OCI-LY1 (cell line): ENCODE results near the gene UFD1.

ENCODE experiments used
- H2AFZ ChIP-seq: fragments of 200-600 bp; sonication (generic), shearing (Covaris generic); 2 replicates; pipeline ENCODE4 v1.6.0; 2014; ENCODE audit warnings: antibody characterized with exemption, mild to moderate bottlenecking, low read length
- H3F3A ChIP-seq: fragments of 200-600 bp; sonication (generic), shearing (Covaris generic); 2 replicates; pipeline ENCODE4 v1.6.0; 2014; ENCODE audit warnings: mild to moderate bottlenecking, antibody characterized with exemption, low read length, moderate library complexity; ENCODE audit not compliant: insufficient read depth
- H3K27ac ChIP-seq: fragments of 200-600 bp; sonication (generic); 2 replicates; pipeline ENCODE4 v1.5.1; 2014; ENCODE audit warnings: low read length, mixed run types, mild to moderate bottlenecking, low read depth; ENCODE audit not compliant: poor library complexity, severe bottlenecking
- H3K27me3 ChIP-seq: fragments of 200-600 bp; sonication (generic); 2 replicates; pipeline ENCODE4 v1.6.0; 2014; ENCODE audit warnings: antibody characterized with exemption, mild to moderate bottlenecking, low read length, moderate library complexity; ENCODE audit not compliant: insufficient read depth
- H3K36me3 ChIP-seq: fragments of 200-600 bp; sonication (generic); 2 replicates; pipeline ENCODE4 v1.6.1; 2014; ENCODE audit warnings: mild to moderate bottlenecking, antibody characterized with exemption, low read length, moderate library complexity, mixed read lengths; ENCODE audit not compliant: insufficient read depth
- H3K4me1 ChIP-seq: fragments of 200-600 bp; sonication (generic); 2 replicates; pipeline ENCODE4 v1.5.1; 2014; ENCODE audit warnings: mild to moderate bottlenecking, low read length, moderate library complexity; ENCODE audit not compliant: insufficient read depth, severe bottlenecking
- H3K4me2 ChIP-seq: fragments of 200-600 bp; sonication (generic), shearing (Covaris generic); 2 replicates; pipeline ENCODE4 v1.6.1; 2014; ENCODE audit warnings: low read length
- H3K4me3 ChIP-seq: fragments of 200-600 bp; sonication (generic); 2 replicates; pipeline ENCODE4 v1.5.1; 2014; ENCODE audit warnings: low read length, low read depth, mild to moderate bottlenecking, mixed read lengths; ENCODE audit not compliant: poor library complexity, severe bottlenecking
- H3K79me2 ChIP-seq: fragments of 200-600 bp; shearing (Covaris generic); 2 replicates; pipeline ENCODE4 v1.6.1; 2016; ENCODE audit warnings: mixed run types, low read length, mixed read lengths; ENCODE audit not compliant: insufficient read depth
- H3K9ac ChIP-seq: fragments of 200-600 bp; sonication (generic), shearing (Covaris generic); 2 replicates; pipeline ENCODE4 v1.6.1; 2014; ENCODE audit warnings: mild to moderate bottlenecking, low read length, mixed read lengths
- H3K9me2 ChIP-seq: fragments of 200-600 bp; sonication (generic), shearing (Covaris generic); 2 replicates; pipeline ENCODE4 v1.6.1; 2014; ENCODE audit warnings: low read depth, mild to moderate bottlenecking, low read length, mixed read lengths
- H3K9me3 ChIP-seq: fragments of 200-600 bp; shearing (Covaris generic); 2 replicates; pipeline ENCODE4 v1.6.1; 2014; ENCODE audit warnings: low read length, mixed read lengths
- H4K20me1 ChIP-seq: fragments of 200-600 bp; sonication (generic), shearing (Covaris generic); 2 replicates; pipeline ENCODE4 v1.6.0; 2016; ENCODE audit warnings: mild to moderate bottlenecking, low read length; ENCODE audit not compliant: insufficient read depth
- CTCF ChIP-seq: fragments of 200-600 bp; sonication (generic), shearing (Covaris generic); IDR thresholded peaks from 2 replicates; pipeline ENCODE4 v1.5.1; 2017; ENCODE audit warnings: mild to moderate bottlenecking, antibody characterized with exemption, low read length, moderate library complexity, mixed read lengths
- EZH2 ChIP-seq: fragments of 200-600 bp; sonication (generic), shearing (Covaris generic); IDR thresholded peaks from 2 replicates; pipeline ENCODE4 v1.8.0; 2017; ENCODE audit warnings: borderline replicate concordance, mixed run types, mild to moderate bottlenecking, antibody characterized with exemption, low read length, moderate library complexity, mixed read lengths

The UFD1 gene

GRCh38 chr22:19508024-19508776, 29.2 kb upstream of the UFD1 start:
- H3K4me2 ChIP-seq: no peak overlapping the region
- no peak overlapping the region for H3K27ac ChIP-seq
- no peaks in the 10 kb centered on the region for H3K9me3 ChIP-seq
- no peaks in the 10 kb centered on the region for H3K79me2 ChIP-seq
- no peaks in the 10 kb centered on the region for H3K9me2 ChIP-seq
- TF ChIP-seq CTCF (no peak), EZH2 (no peak)
- no peak overlapping the region for H3K4me3 ChIP-seq
- H3K9ac ChIP-seq: no peak overlapping the region
- H3K4me1 ChIP-seq: no peaks in the 10 kb centered on the region
- no peaks in the 10 kb centered on the region for H3F3A ChIP-seq
- H2AFZ ChIP-seq: no peak overlapping the region
- no peaks in the 10 kb centered on the region for H3K27me3 ChIP-seq
- peaks cover 67% of the 10 kb centered on the region for H3K36me3 ChIP-seq
- H4K20me1 ChIP-seq: no peaks in the 10 kb centered on the region

- Histone ChIP-seq H3K4me1 (no peaks in the 10 kb centered on the region), H3K9me2 (no peaks in the 10 kb centered on the region), H3K4me3 (no peak overlapping the region), H3K27me3 (no peaks in the 10 kb centered on the region), H3K9me3 (no peaks in the 10 kb centered on the region), H2AFZ (no peak overlapping the region), H3K27ac (no peak overlapping the region), H3F3A (no peaks in the 10 kb centered on the region), H4K20me1 (no peaks in the 10 kb centered on the region), H3K36me3 (peaks cover 61% of the 10 kb centered on the region), H3K4me2 (no peak overlapping the region), H3K79me2 (no peaks in the 10 kb centered on the region), H3K9ac (no peak overlapping the region)
- TF ChIP-seq CTCF (no peak), EZH2 (no peak)
Measured at GRCh38 chr22:19507534-19507861, 28.5 kb upstream of the UFD1 start.

- H3K27me3 ChIP-seq: no peaks in the 10 kb centered on the region
- no peaks in the 10 kb centered on the region for H3K9me2 ChIP-seq
- no peaks in the 10 kb centered on the region for H3K79me2 ChIP-seq
- H3K9ac ChIP-seq: no peak overlapping the region
- no peak overlapping the region for H3K27ac ChIP-seq
- no peak overlapping the region for H3K4me3 ChIP-seq
- no peak overlapping the region for H2AFZ ChIP-seq
- no peaks in the 10 kb centered on the region for H3F3A ChIP-seq
- no peak overlapping the region for H3K4me2 ChIP-seq
- H3K9me3 ChIP-seq: no peaks in the 10 kb centered on the region
- H3K4me1 ChIP-seq: no peaks in the 10 kb centered on the region
- TF ChIP-seq EZH2 (no peak), CTCF (no peak)
- H3K36me3 ChIP-seq: peaks cover 48% of the 10 kb centered on the region
- no peaks in the 10 kb centered on the region for H4K20me1 ChIP-seq
Measured at GRCh38 chr22:19506212-19506611, 27.2 kb upstream of the UFD1 start.
